WERI-Rb-1 (cell line): ENCODE results near the gene GPR15LG.

Source experiments
- DNase-seq: peaks from one replicate; pipeline ENCODE4 v3.0.0-alpha.2; 2020
- H3K27ac ChIP-seq: fragments of 250-450 bp; sonication (Bioruptor Pico); 2 replicates; pipeline ENCODE4 v1.5.1; 2020; ENCODE audit warnings: mild to moderate bottlenecking, moderate library complexity
- H3K27me3 ChIP-seq: fragments of 250-450 bp; sonication (Bioruptor Pico); 2 replicates; pipeline ENCODE4 v1.5.1; 2021; ENCODE audit warnings: mild to moderate bottlenecking, low read depth, moderate library complexity; ENCODE audit not compliant: insufficient read depth, severe bottlenecking
- H3K36me3 ChIP-seq: fragments of 250-450 bp; sonication (Bioruptor Pico); 2 replicates; pipeline ENCODE4 v1.5.1; 2020; ENCODE audit warnings: mild to moderate bottlenecking, moderate library complexity
- H3K4me3 ChIP-seq: 2 replicates; pipeline ENCODE4 v1.5.1; 2011; ENCODE audit warnings: low read depth, mild to moderate bottlenecking, control low read depth, low read length
- H3K9me3 ChIP-seq: fragments of 250-450 bp; sonication (Bioruptor Pico); 2 replicates; pipeline ENCODE4 v1.5.1; 2021; ENCODE audit warnings: mild to moderate bottlenecking, moderate library complexity; ENCODE audit not compliant: severe bottlenecking
- TF ChIP-seq, protein P1 (sequence below): IDR thresholded peaks from 2 replicates; pipeline ENCODE4 v1.5.1; 2011; ENCODE audit warnings: low read depth, mild to moderate bottlenecking, control low read depth, inconsistent platforms, low read length

Gene GPR15LG

DNA sequence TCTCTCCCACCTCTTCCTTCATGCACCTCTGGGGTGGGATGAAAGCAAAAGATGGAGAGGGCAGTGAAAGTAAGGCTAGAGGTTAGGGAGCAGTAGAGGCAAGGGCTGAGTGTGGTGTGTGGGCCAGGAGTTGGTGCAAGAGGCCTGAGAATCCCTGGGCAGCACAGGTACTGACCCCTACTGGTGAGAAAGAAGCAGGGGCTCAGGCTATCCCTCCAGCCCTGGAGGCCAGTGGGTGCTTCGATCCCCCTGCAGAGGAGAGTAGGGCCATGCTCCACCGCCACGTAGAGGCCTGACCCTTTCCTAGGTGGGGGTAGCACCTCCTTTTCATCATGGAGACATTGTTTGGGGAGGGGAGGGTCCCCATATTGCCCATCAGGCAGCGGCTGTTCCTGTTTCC lies 30.5 kb downstream of the GPR15LG start:
- H3K27ac ChIP-seq, result no peak overlapping the region
- no peaks in the 10 kb centered on the region for H3K27me3 ChIP-seq
- no peak overlapping the region for H3K4me3 ChIP-seq
- no peaks in the 10 kb centered on the region for H3K9me3 ChIP-seq
- DNase-seq, result peak; percentile 61
- TF ChIP-seq, protein P1, sequence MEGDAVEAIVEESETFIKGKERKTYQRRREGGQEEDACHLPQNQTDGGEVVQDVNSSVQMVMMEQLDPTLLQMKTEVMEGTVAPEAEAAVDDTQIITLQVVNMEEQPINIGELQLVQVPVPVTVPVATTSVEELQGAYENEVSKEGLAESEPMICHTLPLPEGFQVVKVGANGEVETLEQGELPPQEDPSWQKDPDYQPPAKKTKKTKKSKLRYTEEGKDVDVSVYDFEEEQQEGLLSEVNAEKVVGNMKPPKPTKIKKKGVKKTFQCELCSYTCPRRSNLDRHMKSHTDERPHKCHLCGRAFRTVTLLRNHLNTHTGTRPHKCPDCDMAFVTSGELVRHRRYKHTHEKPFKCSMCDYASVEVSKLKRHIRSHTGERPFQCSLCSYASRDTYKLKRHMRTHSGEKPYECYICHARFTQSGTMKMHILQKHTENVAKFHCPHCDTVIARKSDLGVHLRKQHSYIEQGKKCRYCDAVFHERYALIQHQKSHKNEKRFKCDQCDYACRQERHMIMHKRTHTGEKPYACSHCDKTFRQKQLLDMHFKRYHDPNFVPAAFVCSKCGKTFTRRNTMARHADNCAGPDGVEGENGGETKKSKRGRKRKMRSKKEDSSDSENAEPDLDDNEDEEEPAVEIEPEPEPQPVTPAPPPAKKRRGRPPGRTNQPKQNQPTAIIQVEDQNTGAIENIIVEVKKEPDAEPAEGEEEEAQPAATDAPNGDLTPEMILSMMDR, result peak; percentile 96
- peaks cover 96% of the 10 kb centered on the region for H3K36me3 ChIP-seq

DNA sequence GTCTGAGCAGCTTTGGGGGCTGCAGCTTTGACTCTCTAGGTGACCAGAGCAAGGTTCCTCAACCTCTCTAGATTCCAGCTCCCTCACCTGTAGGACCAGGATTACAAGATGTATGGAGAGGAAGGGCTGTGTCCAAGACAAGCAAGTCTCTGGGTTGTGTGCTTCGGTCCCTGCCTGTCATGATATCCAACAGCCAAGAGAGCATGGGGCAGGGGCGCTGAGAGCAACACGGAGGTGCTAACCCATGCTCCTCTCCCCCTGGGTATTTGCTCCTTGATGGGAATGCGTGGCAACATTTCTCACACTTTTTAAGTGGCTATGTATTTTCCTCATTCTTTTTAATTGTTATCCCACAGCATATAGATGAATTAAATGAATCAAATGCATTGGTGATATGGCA lies 31.0 kb downstream of the GPR15LG start:
- no peak for DNase-seq
- TF ChIP-seq, protein P1, result no peak

DNA sequence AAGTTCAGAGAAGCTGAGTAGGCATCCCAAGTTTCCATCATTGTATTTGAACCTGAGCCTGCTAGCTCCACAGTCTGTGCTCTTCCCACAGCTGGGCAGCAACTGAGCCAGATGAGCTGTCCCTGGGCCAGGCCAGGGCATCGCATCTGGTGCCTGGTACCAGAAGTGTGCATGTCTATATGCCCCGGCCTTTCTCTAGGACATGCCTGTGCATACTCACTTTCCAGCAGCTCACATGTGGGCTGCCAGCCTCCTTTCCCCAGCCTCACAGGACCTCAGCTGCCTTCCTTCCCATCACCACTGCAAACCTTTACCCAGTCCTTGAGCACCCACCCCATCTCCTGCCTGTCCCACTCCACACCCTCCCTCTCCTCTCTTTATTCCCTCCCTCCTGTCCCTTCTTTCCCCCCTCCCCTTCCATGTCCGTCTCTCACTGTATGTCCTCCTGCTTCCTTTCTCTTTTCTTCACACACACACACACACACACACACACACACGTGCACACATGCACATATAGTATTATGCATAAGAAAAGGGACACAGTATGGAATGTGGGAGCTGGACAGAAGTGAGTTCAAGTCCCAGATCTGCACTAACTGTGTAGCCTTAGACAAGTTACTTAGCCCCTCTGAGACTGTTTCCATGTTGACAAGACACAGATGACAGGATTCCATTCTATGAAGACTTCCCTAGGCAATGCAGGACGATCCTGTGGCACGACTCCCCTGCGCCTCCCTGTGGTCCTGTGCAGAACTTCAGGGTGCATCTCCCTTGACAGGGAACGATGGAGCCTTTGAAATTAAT lies 31.6 kb downstream of the GPR15LG start:
- Histone ChIP-seq H3K27ac (no peak overlapping the region), H3K4me3 (no peak overlapping the region), H3K9me3 (no peaks in the 10 kb centered on the region), H3K36me3 (peaks cover 94% of the 10 kb centered on the region), H3K27me3 (no peaks in the 10 kb centered on the region)
- TF ChIP-seq, protein P1, result peak; percentile 95
- peak; percentile 83 for DNase-seq

More for the DNA sequence above, 31.0 kb downstream of the GPR15LG start:
- Histone ChIP-seq H3K9me3 (no peaks in the 10 kb centered on the region), H3K27me3 (no peaks in the 10 kb centered on the region), H3K36me3 (peaks cover 95% of the 10 kb centered on the region), H3K27ac (no peak overlapping the region), H3K4me3 (no peak overlapping the region)

DNA sequence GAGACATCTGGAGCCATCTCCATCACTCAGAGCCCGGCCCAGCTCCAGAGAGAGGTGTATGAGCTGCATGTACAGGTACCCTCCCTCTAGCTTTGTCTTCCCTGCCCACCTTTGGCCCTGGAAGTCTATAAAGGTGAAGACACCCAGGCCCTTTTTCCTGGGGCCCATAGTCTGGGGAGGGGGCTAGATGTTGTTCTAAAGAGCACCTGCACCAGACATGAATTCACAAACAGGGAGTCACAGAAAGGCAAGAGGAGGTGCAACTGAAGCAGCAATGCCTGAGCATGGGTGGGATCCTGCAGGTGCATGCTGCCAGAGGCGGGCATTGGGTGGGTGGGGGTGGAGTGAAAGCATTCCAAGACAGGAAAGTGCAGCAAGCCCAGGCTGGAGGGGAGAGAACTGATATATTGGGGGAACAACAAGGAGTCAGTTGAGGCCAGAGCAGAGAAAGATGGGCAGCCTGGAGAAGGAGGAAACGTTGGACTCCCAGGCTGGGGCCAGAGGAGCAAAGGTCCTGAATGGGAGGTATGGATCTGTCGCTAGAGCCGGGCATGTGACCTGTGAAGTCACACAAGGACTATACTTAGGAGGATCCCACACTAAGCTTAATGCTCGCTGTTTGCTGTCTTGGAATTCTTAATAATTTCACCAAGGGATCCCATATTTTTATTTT lies 32.4 kb downstream of the GPR15LG start:
- peaks cover 94% of the 10 kb centered on the region for H3K36me3 ChIP-seq
- no peaks in the 10 kb centered on the region for H3K9me3 ChIP-seq
- no peaks in the 10 kb centered on the region for H3K27me3 ChIP-seq
- DNase-seq, result no peak
- TF ChIP-seq, protein P1, result no peak
- no peak overlapping the region for H3K4me3 ChIP-seq
- H3K27ac ChIP-seq, result no peak overlapping the region

DNA sequence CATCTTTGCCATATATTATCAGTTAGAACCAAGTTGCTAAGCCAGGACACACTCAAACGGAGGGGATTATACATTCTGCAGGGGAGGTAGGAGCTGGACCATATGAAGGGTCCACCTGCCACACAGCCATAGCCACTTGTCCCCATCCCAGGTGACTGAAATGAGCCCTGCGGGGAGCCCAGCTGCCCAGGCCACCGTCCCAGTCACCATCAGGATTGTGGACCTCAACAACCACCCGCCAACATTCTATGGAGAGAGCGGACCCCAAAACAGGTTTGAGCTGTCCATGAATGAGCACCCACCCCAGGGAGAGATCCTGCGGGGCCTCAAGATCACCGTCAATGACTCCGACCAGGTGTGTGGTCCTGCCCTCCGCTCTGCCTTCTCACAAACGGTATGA lies 34.4 kb downstream of the GPR15LG start:
- TF ChIP-seq, protein P1, result no peak
- H3K4me3 ChIP-seq, result no peak overlapping the region
- H3K27me3 ChIP-seq, result no peaks in the 10 kb centered on the region
- H3K36me3 ChIP-seq, result peaks cover 92% of the 10 kb centered on the region
- no peak overlapping the region for H3K27ac ChIP-seq
- DNase-seq, result no peak
- H3K9me3 ChIP-seq, result no peaks in the 10 kb centered on the region
